ELR (cell line): ENCODE measurements around the gene GRIK4.

ENCODE experiments used
- DNase-seq: peaks from one replicate; pipeline ENCODE4 v3.0.0-alpha.2; 2015; ENCODE audit warnings: low read depth

The GRIK4 gene

DNA sequence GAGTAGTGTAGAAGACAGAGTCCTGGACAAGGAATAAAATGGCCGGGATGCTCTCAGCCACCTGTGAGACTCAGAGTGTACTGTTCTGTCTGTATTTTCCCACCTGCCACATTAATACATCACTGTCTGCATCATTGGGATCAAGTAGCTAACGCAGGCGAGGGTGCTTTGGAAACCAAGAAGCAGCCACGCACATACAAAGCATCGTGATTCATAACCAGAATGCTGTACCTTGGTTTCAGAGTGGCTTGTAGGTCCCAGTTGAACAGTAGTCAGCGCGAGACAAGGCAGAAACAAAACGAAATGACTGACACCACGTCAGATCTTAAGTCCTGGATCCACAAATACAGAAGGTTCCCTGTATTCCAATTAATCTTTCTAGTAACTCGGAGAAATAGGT is 198.3 kb downstream of the GRIK4 start:
- DNase-seq: no peak

DNA sequence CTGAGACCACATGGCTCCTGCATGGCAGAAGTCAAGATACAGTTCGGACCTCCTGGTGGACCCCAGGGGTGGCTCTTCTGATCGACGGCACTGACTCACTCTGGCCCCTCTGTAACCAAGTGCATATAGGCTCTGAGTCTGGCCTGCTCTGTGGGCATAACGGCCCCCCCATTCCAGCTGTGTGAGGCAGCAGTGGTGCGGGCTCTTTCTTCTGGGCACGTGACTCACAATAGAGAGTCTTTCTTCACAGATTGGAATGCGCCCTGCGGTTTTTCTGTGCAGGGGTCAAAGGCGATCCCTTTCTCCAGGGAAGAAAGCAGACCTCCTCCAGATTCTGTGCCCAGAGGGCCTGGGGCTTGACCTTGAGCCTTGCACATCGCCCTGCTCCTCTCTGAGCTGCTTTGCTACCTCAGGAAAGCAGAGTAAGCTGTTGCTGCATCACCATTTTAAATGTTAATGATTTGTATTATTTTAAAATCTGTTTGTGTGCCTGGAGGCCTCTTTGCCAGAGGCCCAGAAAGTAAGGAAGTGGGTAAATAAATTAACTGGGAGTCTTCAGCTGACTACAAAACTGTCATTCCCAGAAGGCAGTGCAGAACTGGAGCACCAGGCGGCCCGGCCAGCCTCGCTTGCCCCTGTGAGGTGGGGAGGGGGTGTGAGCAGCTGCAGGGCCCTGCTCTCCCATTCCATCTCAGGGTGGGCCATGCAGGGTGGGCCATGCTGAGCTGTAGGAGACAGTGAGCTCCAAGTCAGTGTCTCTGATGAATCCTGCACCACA is 199.0 kb downstream of the GRIK4 start:
- DNase-seq: peak; percentile 93

DNA sequence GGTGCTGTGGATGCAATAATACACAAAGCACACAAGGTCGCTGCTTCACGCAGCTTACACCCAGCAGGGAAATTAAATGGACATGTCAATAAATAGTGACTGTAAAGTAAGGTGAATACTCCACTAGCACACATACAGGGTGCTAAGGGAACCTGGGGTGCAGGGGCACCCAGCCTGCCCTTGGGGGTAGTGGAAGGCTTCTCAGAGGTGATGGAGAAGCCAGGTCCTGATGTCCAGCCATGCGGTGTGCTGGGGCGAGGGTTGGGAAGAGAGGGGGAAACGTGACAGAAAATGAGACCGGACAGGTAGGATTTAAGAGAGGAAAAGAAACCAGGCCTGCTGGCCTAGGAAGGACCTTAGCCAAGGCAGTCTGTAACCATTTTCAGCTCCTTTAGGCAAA is 200.5 kb downstream of the GRIK4 start:
- DNase-seq: no peak

DNA sequence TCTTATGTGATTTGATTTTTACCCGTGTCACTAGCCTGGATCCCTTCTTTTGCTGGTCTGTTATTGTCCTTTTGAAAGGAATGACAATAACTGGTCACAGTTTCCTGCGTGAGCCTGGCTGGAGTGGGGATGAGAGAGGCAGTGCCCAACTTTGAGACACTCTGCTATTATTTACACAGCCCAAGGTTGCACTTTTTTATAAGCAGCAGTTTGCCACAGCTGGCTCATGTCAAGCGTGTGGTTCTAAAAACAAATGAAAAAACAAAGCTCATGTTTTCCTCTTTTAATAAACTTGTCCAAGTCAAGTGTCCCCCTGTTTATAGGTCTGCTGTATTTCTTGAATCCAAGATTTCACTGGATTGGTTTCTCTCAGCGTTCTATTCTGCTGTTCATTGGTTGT is 201.3 kb downstream of the GRIK4 start:
- DNase-seq: no peak

DNA sequence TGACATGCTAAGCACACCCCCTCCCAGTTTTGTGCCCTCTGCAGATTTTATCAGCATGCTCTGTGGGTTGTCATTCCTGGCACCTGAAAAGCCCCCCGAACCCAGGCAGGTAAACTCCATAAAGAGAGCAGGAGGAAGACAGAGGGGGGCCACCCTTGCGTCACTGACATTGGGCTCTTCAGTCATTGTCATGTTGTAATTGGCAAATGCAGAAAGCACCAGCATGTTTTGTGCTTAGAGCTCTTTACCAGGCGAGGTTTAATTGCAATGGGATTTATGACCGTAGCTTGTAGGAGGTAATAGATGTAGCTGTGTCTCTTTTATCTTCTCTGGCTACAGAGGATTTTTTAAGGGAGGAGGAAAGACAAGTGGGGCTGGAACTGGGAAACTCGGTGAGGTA is 201.7 kb downstream of the GRIK4 start:
- no peak for DNase-seq

DNA sequence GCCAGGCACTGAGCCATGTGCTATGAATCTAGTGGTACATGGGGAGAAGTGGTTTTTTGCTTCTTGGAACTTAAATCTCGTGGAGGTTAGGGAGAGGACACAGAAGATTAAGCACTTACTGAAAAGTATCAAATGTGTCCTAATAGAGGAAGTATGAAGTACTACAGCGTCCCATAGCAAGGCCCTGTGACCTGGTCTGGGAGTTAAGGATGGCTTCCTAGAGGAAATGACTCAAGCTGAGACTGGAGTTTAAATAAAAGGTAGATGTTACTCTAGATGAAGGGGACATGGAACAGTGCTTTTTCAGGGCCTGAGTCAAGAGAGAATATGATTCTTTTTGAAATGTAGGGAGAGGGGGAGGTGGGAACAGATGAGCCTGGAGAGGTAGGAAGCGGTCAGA is 202.9 kb downstream of the GRIK4 start:
- DNase-seq: peak; percentile 52

DNA sequence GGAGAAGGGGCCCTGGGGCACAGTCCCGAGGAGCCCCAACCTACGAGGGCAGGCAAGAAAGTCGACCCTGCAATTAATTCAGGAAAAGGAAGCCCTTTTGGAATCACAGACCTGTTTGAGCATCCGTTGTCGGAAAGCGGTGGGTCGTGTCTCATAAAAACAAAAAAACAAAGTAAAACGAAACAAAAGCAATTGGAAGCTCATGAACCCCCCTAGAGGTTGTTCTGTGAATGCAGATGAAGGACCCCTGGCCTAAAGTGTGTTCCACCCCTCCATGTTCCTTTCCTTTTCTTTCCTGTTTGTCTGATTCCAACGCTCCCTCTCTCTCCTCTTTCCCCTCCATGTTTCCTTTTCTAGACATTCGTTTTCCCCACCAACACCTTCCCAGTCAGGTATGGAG is 203.7 kb downstream of the GRIK4 start:
- peak; percentile 36 for DNase-seq

DNA sequence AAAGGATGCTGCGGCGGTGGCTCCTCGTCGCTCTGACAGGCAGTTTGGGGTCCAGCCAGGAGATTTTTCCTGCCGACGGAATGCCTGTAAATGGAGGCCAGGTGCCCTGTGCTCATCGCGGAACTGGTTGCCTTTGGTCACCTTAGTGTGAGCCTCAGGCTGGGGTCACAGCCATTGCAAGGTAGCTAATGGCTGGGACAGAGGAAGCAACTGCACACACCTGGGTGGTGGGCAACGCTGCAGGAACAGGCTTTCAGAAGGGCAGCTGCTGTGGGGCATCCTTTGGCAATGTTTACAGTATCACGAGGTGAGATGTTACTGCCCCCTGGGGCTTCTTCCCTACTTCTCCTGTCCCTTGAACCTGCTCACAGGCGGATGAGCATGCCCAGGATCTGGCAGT is 205.5 kb downstream of the GRIK4 start:
- no peak for DNase-seq

DNA sequence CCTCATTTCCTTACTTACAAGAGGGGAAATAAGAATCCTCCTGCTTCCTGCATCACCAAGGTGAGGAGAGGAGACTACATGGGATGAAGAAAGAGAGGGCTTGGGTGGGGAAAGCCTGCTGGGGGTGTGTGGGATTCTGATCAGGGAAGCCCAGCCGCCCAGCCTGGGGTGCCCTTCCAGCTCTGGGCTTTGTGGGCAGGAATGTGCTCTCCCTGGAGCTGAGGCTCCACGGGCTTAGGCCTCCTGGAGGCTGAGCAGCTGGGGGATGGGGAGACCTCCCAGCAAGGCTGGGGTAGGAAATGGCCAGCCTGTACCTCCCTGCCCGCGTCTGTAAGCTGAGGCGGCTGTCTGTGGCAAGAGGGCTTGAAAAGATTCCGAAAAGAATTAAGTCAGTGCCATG is 206.1 kb downstream of the GRIK4 start:
- no peak for DNase-seq

DNA sequence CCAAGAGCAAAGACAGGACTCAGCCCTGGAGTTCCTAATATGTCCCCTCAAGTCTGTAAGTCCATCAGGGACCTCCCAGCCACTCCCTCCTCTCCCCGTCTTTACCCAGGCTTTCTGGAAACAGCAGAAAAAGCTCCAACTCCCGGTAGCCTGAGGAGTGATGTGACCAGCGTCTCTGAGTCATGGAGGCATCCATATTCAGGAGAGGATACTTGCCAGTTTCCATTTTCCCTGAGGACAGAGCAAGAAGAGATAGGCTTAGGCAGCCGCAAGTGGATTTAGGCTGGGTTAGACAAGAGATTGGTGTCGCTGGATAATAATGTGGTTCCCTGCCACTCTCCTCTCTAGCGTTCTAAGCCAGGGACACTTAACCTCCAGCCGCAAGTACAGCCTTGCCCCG is 206.6 kb downstream of the GRIK4 start:
- no peak for DNase-seq

DNA sequence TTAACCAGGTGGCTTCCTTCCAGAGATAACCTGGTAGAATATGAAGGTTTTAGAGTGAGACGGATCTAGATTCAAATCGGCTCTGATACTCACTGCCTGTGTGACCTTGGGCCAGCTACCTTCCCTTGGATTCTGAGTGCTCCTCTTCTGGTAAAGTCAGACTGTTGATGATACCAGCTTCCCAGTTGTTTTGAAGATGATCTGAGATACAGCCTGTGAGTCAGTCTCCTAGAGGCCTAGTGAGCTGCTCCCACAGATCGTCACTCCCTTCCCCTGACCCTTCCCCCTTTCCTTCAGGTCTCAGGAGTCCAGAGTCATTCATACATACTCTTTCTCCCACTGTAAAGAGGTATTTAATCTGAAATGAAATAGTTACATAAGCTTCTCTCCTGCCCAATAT is 207.8 kb downstream of the GRIK4 start:
- DNase-seq: peak; percentile 31

DNA sequence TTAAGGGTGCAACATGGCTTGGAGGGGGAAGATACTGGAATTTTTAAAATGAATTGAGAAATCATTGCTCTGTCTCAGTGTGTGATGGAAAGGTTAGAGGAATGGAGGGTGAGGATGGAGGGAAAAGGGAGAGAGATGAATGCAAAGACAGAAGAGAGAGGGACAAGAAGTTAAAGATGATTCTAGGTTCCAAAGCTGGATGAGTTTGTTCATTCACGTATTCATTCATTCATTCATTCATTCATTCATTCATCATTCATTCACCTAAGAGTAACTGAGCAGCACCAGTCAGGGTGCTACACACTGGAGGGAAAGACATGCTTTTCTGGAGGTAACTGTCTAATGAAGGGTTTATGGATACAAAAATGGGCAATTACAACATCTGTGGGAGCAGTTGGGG is 209.2 kb downstream of the GRIK4 start:
- DNase-seq: no peak

DNA sequence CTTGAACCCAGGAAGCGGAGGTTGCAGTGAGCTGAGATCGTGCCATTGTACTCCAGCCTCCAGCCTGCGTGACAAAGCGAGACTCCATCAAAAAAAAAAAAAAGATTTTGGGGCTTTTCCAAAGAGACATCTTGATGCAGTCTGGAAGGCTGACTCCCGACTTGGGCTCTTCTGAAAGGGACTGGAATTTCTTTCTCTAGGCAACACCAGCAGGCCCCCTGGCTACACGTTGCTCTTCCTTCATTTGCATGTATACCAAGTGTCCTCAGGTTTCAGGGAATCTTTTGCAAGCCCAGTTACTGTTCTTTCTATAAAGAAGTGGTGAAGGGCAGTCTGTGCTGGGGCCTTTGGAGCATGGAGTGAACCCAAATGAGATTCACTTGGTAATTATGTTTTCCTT is 211.0 kb downstream of the GRIK4 start:
- no peak for DNase-seq

DNA sequence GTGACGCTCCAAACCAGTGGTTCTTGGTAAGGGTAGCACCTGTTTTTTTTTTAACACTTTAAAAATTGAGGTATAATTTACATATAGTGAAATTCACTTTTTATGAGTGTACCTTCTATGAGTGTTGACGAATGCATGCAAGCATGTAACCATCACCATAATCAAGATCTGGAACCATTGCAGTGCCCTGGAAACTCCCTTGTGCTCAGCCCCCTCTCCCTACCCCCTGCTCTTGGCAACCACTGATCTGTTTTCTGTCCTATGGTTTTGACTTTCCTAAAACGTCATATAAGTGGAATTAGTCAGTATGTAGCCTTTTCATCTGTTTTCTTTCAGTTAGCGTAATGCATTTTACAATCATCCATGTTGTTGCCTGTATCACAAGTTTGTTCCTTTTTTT is 212.2 kb downstream of the GRIK4 start:
- DNase-seq: no peak

DNA sequence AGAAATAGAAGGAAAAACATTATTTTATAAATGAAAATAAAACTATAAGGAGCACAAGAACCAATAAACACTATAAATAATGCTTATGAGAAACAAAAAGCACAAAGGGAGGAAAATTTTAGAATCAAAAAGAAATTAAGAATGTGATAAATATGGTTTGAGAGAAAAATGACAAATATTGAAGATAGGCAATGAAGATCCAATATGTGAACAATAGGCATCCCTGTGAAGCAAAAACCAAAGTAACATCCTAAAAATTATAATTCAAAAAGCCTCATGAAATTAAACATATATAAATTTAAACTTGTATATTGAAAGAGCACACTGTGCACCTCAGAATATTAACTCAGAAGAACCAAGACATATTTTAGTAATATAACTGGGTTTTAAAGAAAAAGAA is 216.2 kb downstream of the GRIK4 start:
- DNase-seq: no peak

DNA sequence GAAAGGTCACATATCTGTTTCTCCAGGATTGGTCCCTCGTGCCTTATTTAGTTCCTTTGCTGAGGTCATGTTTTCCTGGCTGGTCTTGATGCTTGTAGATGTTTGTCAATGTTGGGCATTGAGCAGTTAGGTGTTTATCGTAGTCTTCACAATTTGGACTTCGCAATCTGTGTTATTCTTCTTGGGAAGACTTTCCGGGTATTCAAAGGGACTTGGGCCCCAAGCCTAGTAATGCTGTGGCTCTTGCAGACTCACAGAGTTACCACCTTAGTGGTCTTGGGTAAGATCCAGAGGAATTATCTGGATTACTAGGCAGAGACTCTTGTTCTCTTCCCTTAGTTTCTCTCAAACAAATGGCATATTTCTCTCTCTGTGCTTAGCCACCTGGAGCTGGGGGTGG is 223.5 kb downstream of the GRIK4 start:
- no peak for DNase-seq

DNA sequence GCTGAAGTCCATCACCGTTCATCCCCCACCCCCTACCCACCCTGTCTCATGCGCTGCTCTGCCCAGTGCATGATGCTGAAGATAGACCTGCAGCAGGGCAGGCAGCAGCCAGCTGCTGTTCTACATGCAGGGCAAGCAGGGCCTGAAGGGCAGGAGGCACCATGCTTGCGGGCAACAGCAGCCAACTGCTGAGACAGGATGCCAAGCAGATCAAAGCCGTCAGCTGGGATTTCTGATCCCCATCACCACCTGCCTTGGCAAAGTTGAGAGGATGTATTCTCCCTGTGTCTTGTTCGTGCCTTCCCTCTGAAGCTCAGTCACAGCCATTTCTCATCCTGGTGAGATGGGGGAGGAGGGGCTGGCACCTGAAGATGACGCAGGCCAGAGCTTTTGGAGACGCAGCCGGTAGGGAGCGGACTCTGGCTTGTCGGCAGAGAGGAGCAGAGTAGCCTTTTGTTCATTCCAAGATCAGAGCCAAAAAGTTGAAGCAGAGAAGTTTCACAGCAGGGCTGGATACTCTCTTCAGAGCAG is 227.0 kb downstream of the GRIK4 start:
- no peak for DNase-seq

DNA sequence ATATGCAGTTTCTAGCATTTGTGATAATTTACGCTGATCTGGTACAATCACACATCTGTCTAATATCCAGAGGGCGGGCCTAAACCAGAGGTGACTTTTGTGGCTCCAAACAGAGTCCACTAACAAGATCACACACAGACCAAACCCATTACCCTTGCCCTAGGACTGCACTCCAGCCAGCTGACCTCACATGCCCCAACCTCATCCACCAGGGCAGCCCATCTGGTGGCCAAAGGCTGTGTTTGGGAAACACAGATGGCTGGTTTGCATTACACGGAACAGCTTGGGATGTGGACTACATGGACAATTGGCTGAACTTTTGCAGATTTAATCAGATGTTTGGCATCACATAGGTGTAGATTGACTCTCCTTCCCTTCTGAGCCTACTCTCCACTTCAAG is 228.2 kb downstream of the GRIK4 start:
- DNase-seq: no peak

DNA sequence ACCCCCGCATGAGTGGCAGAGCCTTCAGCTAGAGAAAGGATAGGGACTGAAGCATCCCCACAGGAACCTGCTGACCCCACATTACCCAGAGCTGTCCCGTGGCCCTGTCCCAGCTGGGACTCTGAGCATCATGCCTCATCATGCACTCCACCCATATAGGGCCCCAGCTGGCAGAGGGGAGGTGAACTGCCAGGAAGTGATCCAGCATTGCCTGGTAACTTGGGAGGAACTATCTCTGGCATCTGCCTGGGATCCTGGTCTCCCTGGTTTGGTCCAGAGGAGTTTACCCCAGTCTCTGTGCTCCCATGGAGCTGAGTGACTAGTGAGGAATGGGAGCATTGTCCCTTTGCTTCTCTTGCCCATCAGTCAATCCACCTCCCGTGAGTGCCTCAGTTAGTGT is 228.8 kb downstream of the GRIK4 start:
- DNase-seq: no peak

DNA sequence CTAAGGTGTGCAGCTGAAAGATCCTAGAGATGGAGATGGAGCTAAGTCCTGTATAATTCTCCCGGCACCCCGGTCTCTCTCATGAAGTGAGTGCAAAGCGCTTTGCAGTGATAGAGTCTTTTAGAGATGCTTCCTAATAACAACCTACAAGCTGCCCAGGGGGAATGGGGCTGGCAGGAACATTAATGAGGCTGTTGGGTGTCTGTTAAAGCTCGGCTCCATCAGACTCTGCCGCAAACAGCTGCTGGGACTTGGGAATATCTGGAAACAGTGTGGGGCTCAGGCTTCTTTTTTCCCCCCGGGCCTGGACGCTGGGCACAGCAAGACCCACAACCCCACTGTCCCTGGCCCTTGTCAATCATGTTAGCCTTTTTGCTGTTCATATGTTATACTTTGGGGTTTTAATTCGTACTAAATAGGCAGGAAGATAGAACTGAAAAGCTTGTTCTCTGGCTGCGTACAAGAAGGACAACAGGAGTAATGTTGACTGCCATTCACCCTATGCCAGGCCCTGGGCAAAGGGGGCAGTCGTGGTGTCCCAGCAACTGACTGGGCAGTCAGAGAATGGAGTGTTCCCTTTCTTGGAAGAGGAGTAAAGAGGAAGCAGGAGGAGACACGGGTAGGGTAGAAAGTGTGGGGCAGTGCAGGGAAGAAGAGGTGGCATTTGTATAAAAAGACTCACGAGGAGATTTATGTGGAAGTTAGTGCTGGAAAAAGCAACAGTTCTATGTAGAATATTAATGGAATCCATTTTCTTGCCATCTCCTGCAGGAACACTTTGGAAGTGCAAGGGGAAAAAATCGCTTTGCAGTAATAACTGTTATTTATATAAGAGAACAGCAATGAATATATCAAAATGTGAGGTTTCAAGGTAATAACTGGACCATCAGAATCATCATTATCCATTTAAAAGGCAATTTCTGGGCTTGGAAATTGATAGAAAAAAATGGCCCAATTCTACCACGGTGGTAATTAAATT is 232.8 kb downstream of the GRIK4 start:
- DNase-seq: peak; percentile 5

DNA sequence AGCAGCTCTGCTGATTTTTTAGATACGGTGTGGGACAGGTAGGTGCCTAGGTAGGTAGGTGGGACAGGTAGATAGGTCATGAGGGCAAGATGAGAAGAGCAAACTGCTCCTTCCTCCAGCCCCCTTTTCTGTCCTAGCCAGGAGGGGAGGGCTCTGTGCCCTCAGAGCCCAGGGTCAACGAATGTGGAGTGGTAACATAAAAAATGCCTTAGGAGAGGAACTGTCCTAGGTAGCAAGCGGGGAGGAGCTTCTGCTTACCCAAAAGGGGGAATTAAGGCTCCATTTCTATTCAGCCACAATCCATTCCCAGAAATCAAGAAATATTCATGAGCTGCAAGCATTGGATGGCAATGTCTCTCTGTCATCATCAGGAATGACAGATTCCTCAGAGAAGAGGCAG is 234.8 kb downstream of the GRIK4 start:
- DNase-seq: no peak

DNA sequence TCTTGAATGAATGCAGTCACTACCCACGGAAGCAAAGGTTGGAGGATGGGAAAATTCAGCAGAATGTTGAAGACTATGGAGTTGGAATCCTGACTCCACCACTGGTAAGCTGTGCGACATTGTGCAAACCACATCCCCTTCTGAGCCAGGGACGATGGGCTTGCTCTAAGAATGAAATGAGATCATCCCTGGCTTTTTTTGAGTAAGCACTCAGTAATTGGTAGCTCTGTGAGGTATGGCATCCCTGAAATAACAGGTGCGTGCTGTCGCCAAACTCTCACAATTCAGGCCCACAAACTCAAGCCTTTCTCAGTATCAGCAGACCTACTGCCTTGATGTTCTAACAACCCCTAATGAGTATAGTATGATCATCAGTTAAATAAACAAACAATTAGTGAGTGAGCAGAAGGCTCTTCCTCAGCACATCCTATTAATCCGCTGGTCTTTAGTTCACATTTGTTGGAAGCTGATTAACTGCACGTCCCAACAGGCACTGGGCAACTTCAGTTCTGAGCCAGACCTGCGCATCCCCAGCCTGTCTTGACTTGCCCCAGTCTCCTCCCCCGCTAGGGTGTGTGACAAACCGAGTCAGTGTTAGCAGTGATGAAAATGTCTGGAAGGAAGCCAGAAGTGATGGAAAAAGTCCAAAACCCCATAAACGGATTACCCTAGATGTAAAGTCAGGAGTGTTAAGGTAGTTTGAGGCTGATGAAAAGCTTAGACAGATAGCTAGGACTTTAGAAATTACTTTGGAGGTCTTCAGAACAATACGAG is 235.5 kb downstream of the GRIK4 start:
- no peak for DNase-seq
